Neural progenitor cell (in vitro differentiated cells): ENCODE measurements around the gene DNAJC5. TPM values are rescaled to one million over a fixed set of nuclear protein-coding genes. Genes with fewer than 3 reads are reported as not detected.
A peak's percentile ranks its signal among the peaks of the same experiment; 100 is the strongest.

ENCODE experiments used
- DNase-seq: peaks from one replicate; pipeline ENCODE4 v3.0.0-alpha.2; 2016; ENCODE audit warnings: low spot score
- H2AFZ ChIP-seq: fragments of 200-600 bp; sonication (generic); replicated peaks from 2 replicates; pipeline ENCODE4 v1.6.1; 2016; ENCODE audit warnings: antibody characterized with exemption
- H3F3A ChIP-seq: fragments of 200-600 bp; sonication (generic); 2 replicates; pipeline ENCODE4 v1.6.1; 2016; ENCODE audit warnings: antibody characterized with exemption, low read depth
- H3K27ac ChIP-seq: fragments of 200-600 bp; sonication (generic); 2 replicates; pipeline ENCODE4 v1.5.1; 2016; ENCODE audit warnings: mild to moderate bottlenecking
- H3K27me3 ChIP-seq: fragments of 200-600 bp; sonication (generic); 2 replicates; pipeline ENCODE4 v1.6.1; 2016; ENCODE audit warnings: mild to moderate bottlenecking, moderate library complexity
- H3K36me3 ChIP-seq: fragments of 200-600 bp; sonication (generic); 2 replicates; pipeline ENCODE4 v1.5.1; 2016
- H3K4me1 ChIP-seq: fragments of 200-600 bp; sonication (generic); 2 replicates; pipeline ENCODE4 v1.6.1; 2016; ENCODE audit warnings: mixed run types
- H3K4me2 ChIP-seq: fragments of 200-600 bp; sonication (generic); 2 replicates; pipeline ENCODE4 v1.6.1; 2016
- H3K4me3 ChIP-seq: fragments of 200-600 bp; sonication (generic); 2 replicates; pipeline ENCODE4 v1.5.1; 2016
- H3K79me2 ChIP-seq: fragments of 200-600 bp; sonication (generic); 2 replicates; pipeline ENCODE4 v1.6.1; 2016; ENCODE audit warnings: low read depth
- H3K9ac ChIP-seq: fragments of 200-600 bp; sonication (generic); 2 replicates; pipeline ENCODE4 v1.6.1; 2016
- H3K9me3 ChIP-seq: fragments of 200-600 bp; sonication (generic); 2 replicates; pipeline ENCODE4 v1.5.1; 2016; ENCODE audit warnings: low read depth
- H4K20me1 ChIP-seq: fragments of 200-600 bp; sonication (generic); 2 replicates; pipeline ENCODE4 v1.6.1; 2016; ENCODE audit warnings: low read depth
- H3K27ac Mint-ChIP-seq: 3 replicates; pipeline ENCODE4 v1.8.0; 2021; ENCODE audit warnings: mixed read lengths
- H3K27me3 Mint-ChIP-seq: 2 replicates; pipeline ENCODE4 v1.8.0; 2022; ENCODE audit warnings: low read depth, mild to moderate bottlenecking, inconsistent platforms, moderate library complexity, mixed read lengths; ENCODE audit not compliant: insufficient read depth
- H3K36me3 Mint-ChIP-seq: 3 replicates; pipeline ENCODE4 v1.8.0; 2021; ENCODE audit warnings: mixed read lengths
- H3K4me1 Mint-ChIP-seq: 3 replicates; pipeline ENCODE4 v1.8.0; 2021; ENCODE audit warnings: mixed read lengths
- H3K4me3 Mint-ChIP-seq: 3 replicates; pipeline ENCODE4 v1.8.0; 2021; ENCODE audit warnings: mild to moderate bottlenecking, moderate library complexity, mixed read lengths
- H3K9me3 Mint-ChIP-seq: 3 replicates; pipeline ENCODE4 v1.8.0; 2020; ENCODE audit warnings: mixed read lengths
- EZH2 ChIP-seq: fragments of 200-600 bp; sonication (generic); IDR thresholded peaks from 2 replicates; pipeline ENCODE4 v1.6.1; 2017; ENCODE audit warnings: antibody characterized with exemption, mild to moderate bottlenecking, moderate library complexity
- EZH2phosphoT487 ChIP-seq: fragments of 200-600 bp; sonication (generic); IDR thresholded peaks from 2 replicates; pipeline ENCODE4 v1.6.1; 2017; ENCODE audit warnings: antibody characterized with exemption
- total RNA-seq: library from RNA; depleted of rRNA; stranded (reverse); fragments of >200 nt; gene quantifications from 2 replicates; pipeline ENCODE4 v1.2.3, GENCODE V29; 2015; ENCODE audit warnings: low replicate concordance
- TF ChIP-seq, protein P1 (sequence below): fragments of 200-600 bp; sonication (generic); IDR thresholded peaks from 2 replicates; pipeline ENCODE4 v1.5.1; 2017; ENCODE audit warnings: antibody characterized with exemption, mild to moderate bottlenecking

Gene DNAJC5
- total RNA-seq, 1 donor from 2014 or later = 17.2 TPM

DNA sequence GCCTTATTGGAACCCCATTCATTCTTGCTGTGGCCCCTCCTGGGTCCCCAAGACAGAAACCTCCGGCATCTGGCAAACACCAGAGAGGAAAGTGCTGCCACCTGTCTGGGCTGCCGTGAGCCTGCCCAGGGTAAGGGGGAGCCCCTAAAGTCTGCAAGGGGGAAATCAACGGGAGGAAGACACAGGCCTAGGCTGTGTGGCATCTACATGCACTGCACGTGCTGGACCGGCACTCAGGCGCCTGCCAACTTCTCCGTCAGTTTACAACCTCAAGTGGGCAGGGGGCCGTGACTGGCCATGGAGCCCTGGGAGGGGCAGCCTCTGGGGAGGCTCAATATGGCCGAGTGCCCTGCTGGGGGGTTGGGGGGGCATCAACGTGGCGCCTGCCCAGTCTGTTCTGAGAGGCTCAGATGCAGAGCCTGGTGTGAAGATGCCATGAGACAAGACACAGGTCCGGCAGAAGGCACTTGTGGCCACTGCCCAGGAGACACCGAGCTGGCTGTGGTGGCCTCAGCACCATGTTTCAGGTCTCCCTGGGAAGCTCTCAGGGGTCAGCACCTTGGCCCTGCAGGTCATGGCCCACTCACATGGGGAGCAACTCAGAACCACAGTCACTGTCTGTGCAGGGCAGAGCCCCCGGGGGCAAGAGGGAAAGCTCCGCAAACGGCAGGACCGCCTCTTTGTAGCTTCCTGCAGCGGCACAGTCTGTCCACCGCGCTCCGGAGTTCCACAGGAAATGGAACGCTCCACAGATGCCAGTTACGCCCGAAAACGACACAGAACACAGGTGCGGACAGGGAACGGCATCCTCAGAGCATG lies 52.9 kb downstream of the DNAJC5 start:
- Mint-ChIP-seq H3K4me1 (peaks cover 18% of the 10 kb centered on the region), H3K9me3 (no peaks in the 10 kb centered on the region), H3K36me3 (no peaks in the 10 kb centered on the region), H3K27me3 (peaks cover 15% of the 10 kb centered on the region), H3K4me3 (no peak overlapping the region), H3K27ac (peak overlapping the region; percentile 50)
- H3K4me3 ChIP-seq = no peak overlapping the region
- peaks cover 51% of the 10 kb centered on the region for H3K79me2 ChIP-seq
- no peak overlapping the region for H2AFZ ChIP-seq
- peaks cover 68% of the 10 kb centered on the region for H4K20me1 ChIP-seq
- no peak overlapping the region for H3K4me2 ChIP-seq
- peaks cover 18% of the 10 kb centered on the region for H3F3A ChIP-seq
- peaks cover 13% of the 10 kb centered on the region for H3K4me1 ChIP-seq
- no peaks in the 10 kb centered on the region for H3K27me3 ChIP-seq
- TF ChIP-seq EZH2 (no peak), EZH2phosphoT487 (no peak)
- TF ChIP-seq, protein P1, sequence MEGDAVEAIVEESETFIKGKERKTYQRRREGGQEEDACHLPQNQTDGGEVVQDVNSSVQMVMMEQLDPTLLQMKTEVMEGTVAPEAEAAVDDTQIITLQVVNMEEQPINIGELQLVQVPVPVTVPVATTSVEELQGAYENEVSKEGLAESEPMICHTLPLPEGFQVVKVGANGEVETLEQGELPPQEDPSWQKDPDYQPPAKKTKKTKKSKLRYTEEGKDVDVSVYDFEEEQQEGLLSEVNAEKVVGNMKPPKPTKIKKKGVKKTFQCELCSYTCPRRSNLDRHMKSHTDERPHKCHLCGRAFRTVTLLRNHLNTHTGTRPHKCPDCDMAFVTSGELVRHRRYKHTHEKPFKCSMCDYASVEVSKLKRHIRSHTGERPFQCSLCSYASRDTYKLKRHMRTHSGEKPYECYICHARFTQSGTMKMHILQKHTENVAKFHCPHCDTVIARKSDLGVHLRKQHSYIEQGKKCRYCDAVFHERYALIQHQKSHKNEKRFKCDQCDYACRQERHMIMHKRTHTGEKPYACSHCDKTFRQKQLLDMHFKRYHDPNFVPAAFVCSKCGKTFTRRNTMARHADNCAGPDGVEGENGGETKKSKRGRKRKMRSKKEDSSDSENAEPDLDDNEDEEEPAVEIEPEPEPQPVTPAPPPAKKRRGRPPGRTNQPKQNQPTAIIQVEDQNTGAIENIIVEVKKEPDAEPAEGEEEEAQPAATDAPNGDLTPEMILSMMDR = no peak
- H3K36me3 ChIP-seq = no peaks in the 10 kb centered on the region
- no peaks in the 10 kb centered on the region for H3K9me3 ChIP-seq
- no peak overlapping the region for H3K9ac ChIP-seq
- H3K27ac ChIP-seq = no peak overlapping the region
- no peak for DNase-seq

DNA sequence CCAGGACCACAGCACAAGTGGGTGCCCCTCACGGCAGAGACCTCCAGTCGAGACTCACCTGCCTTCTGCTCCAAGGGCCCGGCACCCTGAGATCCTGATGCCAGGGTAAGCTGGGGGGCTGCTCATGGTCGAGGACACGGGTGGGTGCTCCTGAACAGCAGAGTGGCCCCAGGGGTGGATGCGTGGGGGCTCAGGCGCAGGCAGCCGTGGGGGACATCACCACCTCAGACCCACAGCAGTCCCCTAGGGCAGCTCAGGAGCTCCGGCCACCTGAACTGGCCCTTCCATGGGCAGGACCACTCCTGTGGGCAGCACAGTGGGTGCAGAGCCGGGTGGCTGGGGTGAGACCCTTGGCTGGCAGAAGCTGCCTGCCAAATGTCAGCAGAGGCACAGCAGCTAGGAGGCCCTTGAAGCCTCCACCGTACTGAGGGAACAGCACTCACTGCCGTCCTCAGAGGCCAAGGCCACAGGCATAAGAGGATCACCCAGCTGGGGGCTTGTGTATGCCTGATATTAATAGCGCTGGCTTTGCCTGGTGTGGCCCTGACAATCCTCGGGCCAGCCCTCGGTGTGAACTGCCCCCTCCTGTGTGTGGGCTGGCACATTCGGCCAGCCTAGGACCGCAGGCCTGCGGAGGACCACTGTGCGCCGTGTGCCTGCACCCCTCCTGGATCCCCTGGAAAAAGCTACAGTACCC lies 55.9 kb downstream of the DNAJC5 start:
- no peaks in the 10 kb centered on the region for H3K27me3 ChIP-seq
- peaks cover 88% of the 10 kb centered on the region for H4K20me1 ChIP-seq
- H3K4me3 ChIP-seq = no peak overlapping the region
- DNase-seq = no peak
- H2AFZ ChIP-seq = no peak overlapping the region
- H3K27ac ChIP-seq = no peak overlapping the region
- no peaks in the 10 kb centered on the region for H3K36me3 ChIP-seq
- H3K9me3 Mint-ChIP-seq = no peaks in the 10 kb centered on the region
- H3K4me1 ChIP-seq = peaks cover 18% of the 10 kb centered on the region
- H3K9ac ChIP-seq = no peak overlapping the region
- H3K4me1 Mint-ChIP-seq = peaks cover 32% of the 10 kb centered on the region
- H3K4me2 ChIP-seq = no peak overlapping the region
- H3K36me3 Mint-ChIP-seq = peaks cover 3% of the 10 kb centered on the region
- peaks cover 24% of the 10 kb centered on the region for H3F3A ChIP-seq
- H3K27ac Mint-ChIP-seq = no peak overlapping the region
- peaks cover 81% of the 10 kb centered on the region for H3K79me2 ChIP-seq
- H3K9me3 ChIP-seq = no peaks in the 10 kb centered on the region
- H3K4me3 Mint-ChIP-seq = no peak overlapping the region
- peaks cover 9% of the 10 kb centered on the region for H3K27me3 Mint-ChIP-seq
- TF ChIP-seq EZH2 (no peak), EZH2phosphoT487 (no peak)
- TF ChIP-seq, protein P1 = no peak

DNA sequence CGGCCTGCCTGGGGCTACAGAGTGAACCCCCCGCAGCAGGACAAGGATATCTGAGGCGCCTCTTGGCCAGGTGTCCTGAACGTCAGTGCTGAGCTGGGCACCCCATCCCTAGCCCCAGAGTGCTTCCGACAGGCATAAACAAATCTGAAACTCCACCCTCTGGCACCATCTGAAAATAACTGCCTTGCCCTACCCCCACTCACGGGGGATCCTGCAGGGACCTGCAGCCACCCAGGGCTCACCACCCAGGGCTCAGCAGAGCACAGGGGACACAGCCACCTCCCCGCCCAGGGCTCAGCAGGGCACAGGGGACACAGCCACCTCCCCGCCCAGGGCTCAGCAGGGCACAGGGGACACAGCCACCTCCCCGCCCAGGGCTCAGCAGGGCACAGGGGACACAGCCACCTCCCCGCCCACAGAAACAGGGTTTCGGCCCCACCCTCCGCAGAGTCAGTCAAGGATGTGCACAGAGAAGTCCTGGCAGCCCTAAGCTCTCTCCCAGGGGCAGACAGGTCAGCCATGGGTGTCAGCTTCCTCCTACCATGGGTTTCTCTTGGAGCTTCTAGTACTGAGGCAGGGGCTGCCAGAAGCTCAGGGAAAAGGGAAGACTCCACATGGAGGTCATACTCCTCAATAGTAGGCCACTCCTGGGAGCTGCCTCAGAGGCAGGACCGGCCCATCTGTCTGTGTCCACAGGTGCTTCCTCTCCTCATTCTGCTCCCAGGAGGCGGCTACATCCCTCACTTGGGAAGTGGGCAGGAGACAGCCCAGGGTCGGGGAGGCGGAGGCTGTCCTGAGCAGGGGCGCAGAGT lies 56.7 kb downstream of the DNAJC5 start:
- H3K4me2 ChIP-seq = no peak overlapping the region
- H3K4me3 ChIP-seq = no peak overlapping the region
- no peaks in the 10 kb centered on the region for H3K27me3 ChIP-seq
- TF ChIP-seq EZH2 (no peak), EZH2phosphoT487 (no peak)
- TF ChIP-seq, protein P1 = no peak
- Mint-ChIP-seq H3K4me1 (peaks cover 33% of the 10 kb centered on the region), H3K36me3 (peaks cover 3% of the 10 kb centered on the region), H3K27ac (no peak overlapping the region), H3K4me3 (no peak overlapping the region), H3K9me3 (no peaks in the 10 kb centered on the region), H3K27me3 (peaks cover 9% of the 10 kb centered on the region)
- peaks cover 88% of the 10 kb centered on the region for H4K20me1 ChIP-seq
- no peaks in the 10 kb centered on the region for H3K36me3 ChIP-seq
- H3K27ac ChIP-seq = no peak overlapping the region
- peaks cover 84% of the 10 kb centered on the region for H3K79me2 ChIP-seq
- DNase-seq = no peak
- H3K9me3 ChIP-seq = no peaks in the 10 kb centered on the region
- H2AFZ ChIP-seq = no peak overlapping the region
- H3K4me1 ChIP-seq = peaks cover 18% of the 10 kb centered on the region
- no peak overlapping the region for H3K9ac ChIP-seq
- peaks cover 24% of the 10 kb centered on the region for H3F3A ChIP-seq
